ENCODE results near the gene LTBP1.

Gene LTBP1

DNA sequence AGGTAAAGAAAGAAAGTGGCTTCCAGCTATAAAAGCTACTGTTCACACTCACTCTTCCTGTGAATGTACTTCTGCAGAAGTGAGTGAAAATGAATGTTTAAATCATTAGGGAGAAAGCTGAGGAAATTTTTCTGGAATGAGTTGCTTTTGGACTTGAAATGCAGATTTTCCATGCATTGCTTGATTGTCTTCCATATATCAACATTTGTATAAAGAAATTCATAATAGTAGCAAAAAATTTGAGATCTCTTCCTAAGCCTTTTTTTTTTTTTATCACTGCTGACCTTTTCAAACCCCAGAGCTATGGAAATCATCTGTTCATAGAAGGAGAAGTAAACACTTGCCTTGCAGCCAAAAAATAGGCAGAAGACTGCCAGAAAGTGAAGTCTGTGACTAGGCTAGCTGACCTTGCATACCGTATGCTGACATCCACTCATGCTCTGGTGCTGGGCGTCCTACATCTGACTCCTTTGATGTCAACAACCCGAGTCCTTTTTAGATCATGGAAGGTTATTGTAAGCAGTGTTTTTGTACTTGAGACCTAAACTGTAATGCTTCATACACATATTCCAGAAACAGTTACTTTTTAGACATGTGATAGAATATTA lies 375.2 kb downstream of the LTBP1 start:
- Histone ChIP-seq H3K27ac (peak overlapping the region; percentile 76), H2AFZ (ENCODE audit: low read depth) (peak overlapping the region; percentile 44), H3K27me3 (ENCODE audit: insufficient read depth, low read depth) (no peaks in the 10 kb centered on the region), H4K20me1 (ENCODE audit: insufficient read depth) (no peaks in the 10 kb centered on the region), H3K4me1 (ENCODE audit: low read depth, poor library complexity, severe bottlenecking) (peaks cover 48% of the 10 kb centered on the region), H3K79me2 (ENCODE audit: insufficient read depth, low read depth) (no peaks in the 10 kb centered on the region), H3K9ac (peak overlapping the region; percentile 30; the same call in 1 of the 2 replicates), H3K4me2 (peak overlapping the region; percentile 55), H3K4me3 (IDR thresholded peaks at IDR 0.05; ENCODE audit: insufficient read depth, low read depth, low read length) (peak overlapping the region; percentile 56), H3K36me3 (ENCODE audit: insufficient read depth) (no peaks in the 10 kb centered on the region)
- TF ChIP-seq, protein P1, sequence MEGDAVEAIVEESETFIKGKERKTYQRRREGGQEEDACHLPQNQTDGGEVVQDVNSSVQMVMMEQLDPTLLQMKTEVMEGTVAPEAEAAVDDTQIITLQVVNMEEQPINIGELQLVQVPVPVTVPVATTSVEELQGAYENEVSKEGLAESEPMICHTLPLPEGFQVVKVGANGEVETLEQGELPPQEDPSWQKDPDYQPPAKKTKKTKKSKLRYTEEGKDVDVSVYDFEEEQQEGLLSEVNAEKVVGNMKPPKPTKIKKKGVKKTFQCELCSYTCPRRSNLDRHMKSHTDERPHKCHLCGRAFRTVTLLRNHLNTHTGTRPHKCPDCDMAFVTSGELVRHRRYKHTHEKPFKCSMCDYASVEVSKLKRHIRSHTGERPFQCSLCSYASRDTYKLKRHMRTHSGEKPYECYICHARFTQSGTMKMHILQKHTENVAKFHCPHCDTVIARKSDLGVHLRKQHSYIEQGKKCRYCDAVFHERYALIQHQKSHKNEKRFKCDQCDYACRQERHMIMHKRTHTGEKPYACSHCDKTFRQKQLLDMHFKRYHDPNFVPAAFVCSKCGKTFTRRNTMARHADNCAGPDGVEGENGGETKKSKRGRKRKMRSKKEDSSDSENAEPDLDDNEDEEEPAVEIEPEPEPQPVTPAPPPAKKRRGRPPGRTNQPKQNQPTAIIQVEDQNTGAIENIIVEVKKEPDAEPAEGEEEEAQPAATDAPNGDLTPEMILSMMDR (conservative IDR thresholded peaks at IDR 0.05; ENCODE audit: low read depth, low read length) = no peak

GRCh38 chr2:33322612-33323011 lies 375.9 kb downstream of the LTBP1 start:
- no peaks in the 10 kb centered on the region for H4K20me1 ChIP-seq (ENCODE audit: insufficient read depth)
- H3K9ac ChIP-seq = peak overlapping the region; percentile 30; the same call in 1 of the 2 replicates
- H3K4me3 ChIP-seq (IDR thresholded peaks at IDR 0.05; ENCODE audit: insufficient read depth, low read depth, low read length) = no peak overlapping the region
- TF ChIP-seq, protein P1 (conservative IDR thresholded peaks at IDR 0.05; ENCODE audit: low read depth, low read length) = no peak
- H3K36me3 ChIP-seq (ENCODE audit: insufficient read depth) = no peaks in the 10 kb centered on the region
- no peaks in the 10 kb centered on the region for H3K27me3 ChIP-seq (ENCODE audit: insufficient read depth, low read depth)
- peak overlapping the region; percentile 55 for H3K4me2 ChIP-seq
- H3K27ac ChIP-seq = peak overlapping the region; percentile 76
- no peaks in the 10 kb centered on the region for H3K79me2 ChIP-seq (ENCODE audit: insufficient read depth, low read depth)
- peak overlapping the region; percentile 44; the same call in 1 of the 2 replicates for H2AFZ ChIP-seq (ENCODE audit: low read depth)
- H3K4me1 ChIP-seq (ENCODE audit: low read depth, poor library complexity, severe bottlenecking) = peaks cover 48% of the 10 kb centered on the region

DNA sequence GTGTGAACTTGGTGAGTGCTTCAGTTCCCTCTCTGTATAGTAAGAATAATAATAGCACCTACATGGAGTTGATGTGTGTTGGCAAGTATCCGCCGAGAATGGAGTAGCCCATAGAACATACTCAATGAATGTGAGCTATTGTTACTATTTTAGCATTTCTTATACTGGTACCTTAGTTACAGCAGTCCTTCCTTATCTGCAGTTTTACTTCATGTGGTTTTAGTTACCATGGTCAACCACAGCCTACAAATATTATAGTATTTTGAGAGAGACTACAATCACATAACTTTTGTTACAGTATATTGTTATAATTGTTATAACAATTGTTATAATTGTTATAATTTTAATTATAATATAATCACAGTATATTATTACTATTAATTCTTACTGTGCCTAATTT lies 377.2 kb downstream of the LTBP1 start:
- Histone ChIP-seq H3K9ac (no peak overlapping the region), H2AFZ (ENCODE audit: low read depth) (no peak overlapping the region), H3K79me2 (ENCODE audit: insufficient read depth, low read depth) (no peaks in the 10 kb centered on the region), H3K4me3 (IDR thresholded peaks at IDR 0.05; ENCODE audit: insufficient read depth, low read depth, low read length) (no peak overlapping the region), H3K4me1 (ENCODE audit: low read depth, poor library complexity, severe bottlenecking) (peaks cover 48% of the 10 kb centered on the region), H3K27ac (no peak overlapping the region), H4K20me1 (ENCODE audit: insufficient read depth) (no peaks in the 10 kb centered on the region), H3K4me2 (no peak overlapping the region), H3K27me3 (ENCODE audit: insufficient read depth, low read depth) (no peaks in the 10 kb centered on the region), H3K36me3 (ENCODE audit: insufficient read depth) (no peaks in the 10 kb centered on the region)
- TF ChIP-seq, protein P1 (conservative IDR thresholded peaks at IDR 0.05; ENCODE audit: low read depth, low read length) = no peak

GRCh38 chr2:33326100-33326499 lies 379.3 kb downstream of the LTBP1 start:
- Histone ChIP-seq H3K4me3 (IDR thresholded peaks at IDR 0.05; ENCODE audit: insufficient read depth, low read depth, low read length) (no peak overlapping the region), H3K9ac (no peak overlapping the region), H3K4me2 (no peak overlapping the region), H3K27me3 (ENCODE audit: insufficient read depth, low read depth) (no peaks in the 10 kb centered on the region), H3K36me3 (ENCODE audit: insufficient read depth) (no peaks in the 10 kb centered on the region), H3K4me1 (ENCODE audit: low read depth, poor library complexity, severe bottlenecking) (peaks cover 33% of the 10 kb centered on the region), H3K79me2 (ENCODE audit: insufficient read depth, low read depth) (no peaks in the 10 kb centered on the region), H4K20me1 (ENCODE audit: insufficient read depth) (no peaks in the 10 kb centered on the region), H3K27ac (no peak overlapping the region), H2AFZ (ENCODE audit: low read depth) (no peak overlapping the region)
- TF ChIP-seq, protein P1 (conservative IDR thresholded peaks at IDR 0.05; ENCODE audit: low read depth, low read length) = no peak

Measured in KMS-11 (cell line).